GM12892 (cell line): ENCODE measurements around the gene CD99L2.

ENCODE experiments used
- POLR2A ChIP-seq: IDR thresholded peaks from 2 replicates; pipeline ENCODE4 v1.6.1; 2011; ENCODE audit warnings: low read depth, low read length, control low read depth
- TAF1 ChIP-seq: IDR thresholded peaks from 2 replicates; pipeline ENCODE4 v1.6.1; 2011; ENCODE audit warnings: low read depth, mild to moderate bottlenecking, control low read depth, low read length, borderline replicate concordance

DNA sequence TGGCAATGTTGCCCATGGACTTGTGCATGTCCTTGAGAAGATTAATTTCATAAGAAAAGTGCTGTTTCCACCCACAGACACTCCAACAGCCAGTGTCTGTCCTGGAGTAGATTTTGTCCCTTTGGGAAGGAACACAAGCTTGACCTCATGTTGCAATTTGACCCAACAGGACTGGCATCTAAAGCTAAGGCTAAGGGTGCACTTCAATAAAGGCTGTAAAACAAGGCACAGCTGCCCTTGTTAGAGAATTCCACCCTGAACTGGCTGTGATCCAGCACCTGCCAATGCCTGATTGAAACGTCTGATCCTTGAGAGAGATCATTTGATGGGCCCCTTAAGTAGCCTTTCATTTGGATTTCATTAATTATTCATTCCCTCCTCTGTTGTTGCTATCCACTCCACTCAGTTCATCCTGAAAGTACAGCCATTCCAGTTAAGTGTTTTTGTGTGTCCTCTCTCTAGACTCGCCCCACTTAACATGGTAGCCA lies 56.2 kb downstream of the CD99L2 start:
- TF ChIP-seq TAF1 = no peak
- no peak for TF ChIP-seq POLR2A
